ENCODE data around the gene FEV. TPM values are rescaled to one million over a fixed set of nuclear protein-coding genes. Genes with fewer than 3 reads are reported as not detected.

Gene FEV
- total RNA-seq, 2 donors from 2014 or later, result not detected

GRCh38 chr2:219001577-219002394 is 16.8 kb upstream of the FEV start:
- H3K36me3 Mint-ChIP-seq (ENCODE audit: low read depth), result no peaks in the 10 kb centered on the region
- peaks cover 50% of the 10 kb centered on the region for H3K27me3 Mint-ChIP-seq
- H3K4me1 Mint-ChIP-seq, result peaks cover 4% of the 10 kb centered on the region
- peak; percentile 77 for ATAC-seq (replicated peaks)
- H3K4me3 Mint-ChIP-seq, result peak overlapping the region; percentile 51
- no peaks in the 10 kb centered on the region for H3K9me3 Mint-ChIP-seq
- no peak overlapping the region for H3K27ac Mint-ChIP-seq

GRCh38 chr2:219001100-219001576 is 16.2 kb upstream of the FEV start:
- no peak for ATAC-seq (replicated peaks)
- no peaks in the 10 kb centered on the region for H3K36me3 Mint-ChIP-seq (ENCODE audit: low read depth)
- no peaks in the 10 kb centered on the region for H3K9me3 Mint-ChIP-seq
- H3K27ac Mint-ChIP-seq, result no peak overlapping the region
- H3K4me3 Mint-ChIP-seq, result no peak overlapping the region
- H3K4me1 Mint-ChIP-seq, result peaks cover 4% of the 10 kb centered on the region
- peaks cover 48% of the 10 kb centered on the region for H3K27me3 Mint-ChIP-seq

- Mint-ChIP-seq H3K4me3 (no peak overlapping the region), H3K9me3 (no peaks in the 10 kb centered on the region), H3K36me3 (ENCODE audit: low read depth) (no peaks in the 10 kb centered on the region), H3K4me1 (peaks cover 4% of the 10 kb centered on the region), H3K27ac (no peak overlapping the region), H3K27me3 (peaks cover 51% of the 10 kb centered on the region)
- ATAC-seq (replicated peaks), result no peak
Observed at GRCh38 chr2:219000569-219000960, 15.6 kb upstream of the FEV start.

- no peak overlapping the region for H3K27ac Mint-ChIP-seq
- H3K4me3 Mint-ChIP-seq, result no peak overlapping the region
- no peaks in the 10 kb centered on the region for H3K9me3 Mint-ChIP-seq
- peaks cover 4% of the 10 kb centered on the region for H3K4me1 Mint-ChIP-seq
- no peak for ATAC-seq (replicated peaks)
- H3K27me3 Mint-ChIP-seq, result peaks cover 51% of the 10 kb centered on the region
- H3K36me3 Mint-ChIP-seq (ENCODE audit: low read depth), result no peaks in the 10 kb centered on the region
Observed at GRCh38 chr2:218999881-219000568, 15.0 kb upstream of the FEV start.

GRCh38 chr2:218999021-218999880 is 14.3 kb upstream of the FEV start:
- H3K27ac Mint-ChIP-seq, result no peak overlapping the region
- no peak for ATAC-seq (replicated peaks)

GRCh38 chr2:218998414-218999002 is 13.5 kb upstream of the FEV start:
- no peak for ATAC-seq (replicated peaks)
- Mint-ChIP-seq H3K27me3 (peaks cover 38% of the 10 kb centered on the region), H3K36me3 (ENCODE audit: low read depth) (no peaks in the 10 kb centered on the region), H3K27ac (no peak overlapping the region), H3K4me1 (peaks cover 4% of the 10 kb centered on the region), H3K4me3 (no peak overlapping the region), H3K9me3 (no peaks in the 10 kb centered on the region)

More at GRCh38 chr2:218999021-218999880, 14.3 kb upstream of the FEV start:
- H3K4me3 Mint-ChIP-seq, result no peak overlapping the region
- no peaks in the 10 kb centered on the region for H3K9me3 Mint-ChIP-seq
- peaks cover 45% of the 10 kb centered on the region for H3K27me3 Mint-ChIP-seq
- peaks cover 4% of the 10 kb centered on the region for H3K4me1 Mint-ChIP-seq
- H3K36me3 Mint-ChIP-seq (ENCODE audit: low read depth), result no peaks in the 10 kb centered on the region

GRCh38 chr2:218997731-218998130 is 12.7 kb upstream of the FEV start:
- Mint-ChIP-seq H3K27ac (no peak overlapping the region), H3K9me3 (no peaks in the 10 kb centered on the region), H3K27me3 (peaks cover 32% of the 10 kb centered on the region), H3K4me3 (no peak overlapping the region), H3K36me3 (ENCODE audit: low read depth) (no peaks in the 10 kb centered on the region), H3K4me1 (peaks cover 3% of the 10 kb centered on the region)
- no peak for ATAC-seq (replicated peaks)

GRCh38 chr2:218996937-218997336 is 12.0 kb upstream of the FEV start:
- ATAC-seq (replicated peaks), result no peak
- Mint-ChIP-seq H3K4me1 (no peaks in the 10 kb centered on the region), H3K36me3 (ENCODE audit: low read depth) (no peaks in the 10 kb centered on the region), H3K27me3 (peaks cover 33% of the 10 kb centered on the region), H3K4me3 (no peak overlapping the region), H3K9me3 (no peaks in the 10 kb centered on the region), H3K27ac (no peak overlapping the region)

GRCh38 chr2:218995972-218996711 is 11.2 kb upstream of the FEV start:
- H3K4me1 Mint-ChIP-seq, result no peaks in the 10 kb centered on the region
- no peaks in the 10 kb centered on the region for H3K36me3 Mint-ChIP-seq (ENCODE audit: low read depth)
- no peak overlapping the region for H3K27ac Mint-ChIP-seq
- H3K27me3 Mint-ChIP-seq, result peaks cover 41% of the 10 kb centered on the region
- no peaks in the 10 kb centered on the region for H3K9me3 Mint-ChIP-seq
- no peak overlapping the region for H3K4me3 Mint-ChIP-seq
- peak; percentile 77 for ATAC-seq (replicated peaks)

GRCh38 chr2:218995561-218995960 is 10.6 kb upstream of the FEV start:
- ATAC-seq (replicated peaks), result no peak
- H3K27ac Mint-ChIP-seq, result no peak overlapping the region
- H3K36me3 Mint-ChIP-seq (ENCODE audit: low read depth), result no peaks in the 10 kb centered on the region
- H3K27me3 Mint-ChIP-seq, result peaks cover 46% of the 10 kb centered on the region
- H3K9me3 Mint-ChIP-seq, result no peaks in the 10 kb centered on the region
- no peak overlapping the region for H3K4me3 Mint-ChIP-seq
- H3K4me1 Mint-ChIP-seq, result no peaks in the 10 kb centered on the region

GRCh38 chr2:218993345-218994315 is 8.6 kb upstream of the FEV start, which contains the start of gene CRYBA2:
CRYBA2 (minus strand) TSS chr2:218993422; CDS start chr2:218993176, 246 bp downstream.
- Mint-ChIP-seq H3K4me3 (peak within 1 kb of the TSS; percentile 9), H3K27me3 (peaks cover 58% of the 10 kb centered on the region), H3K36me3 (ENCODE audit: low read depth) (no peaks in the 10 kb centered on the region), H3K4me1 (no peaks in the 10 kb centered on the region), H3K9me3 (no peaks in the 10 kb centered on the region), H3K27ac (no peak within 1 kb of the TSS)
- peak; percentile 16 for ATAC-seq (replicated peaks)

GRCh38 chr2:218992703-218993344 is 7.8 kb upstream of the FEV start:
- H3K4me3 Mint-ChIP-seq, result no peak overlapping the region

More at GRCh38 chr2:218992703-218993344, 7.8 kb upstream of the FEV start:
- peaks cover 61% of the 10 kb centered on the region for H3K27me3 Mint-ChIP-seq
- H3K27ac Mint-ChIP-seq, result no peak overlapping the region
- ATAC-seq (replicated peaks), result no peak
- H3K4me1 Mint-ChIP-seq, result no peaks in the 10 kb centered on the region
- no peaks in the 10 kb centered on the region for H3K36me3 Mint-ChIP-seq (ENCODE audit: low read depth)
- H3K9me3 Mint-ChIP-seq, result no peaks in the 10 kb centered on the region

Measured in activated T-helper 17 cell treated with anti-CD3 and anti-CD28 coated beads, Interleukin-2, amount 50 U/mL, for 72 hours (primary cell).